GM19025 (cell line): ENCODE measurements around the gene KAZALD1.

ENCODE experiments used
- ATAC-seq: cut with Tn5 transposase; IDR thresholded peaks from one replicate; pipeline ENCODE4 v1.9.1; 2021; ENCODE audit warnings: mild to moderate bottlenecking, low read depth, moderate library complexity; ENCODE audit not compliant: unreplicated experiment

KAZALD1 gene

DNA sequence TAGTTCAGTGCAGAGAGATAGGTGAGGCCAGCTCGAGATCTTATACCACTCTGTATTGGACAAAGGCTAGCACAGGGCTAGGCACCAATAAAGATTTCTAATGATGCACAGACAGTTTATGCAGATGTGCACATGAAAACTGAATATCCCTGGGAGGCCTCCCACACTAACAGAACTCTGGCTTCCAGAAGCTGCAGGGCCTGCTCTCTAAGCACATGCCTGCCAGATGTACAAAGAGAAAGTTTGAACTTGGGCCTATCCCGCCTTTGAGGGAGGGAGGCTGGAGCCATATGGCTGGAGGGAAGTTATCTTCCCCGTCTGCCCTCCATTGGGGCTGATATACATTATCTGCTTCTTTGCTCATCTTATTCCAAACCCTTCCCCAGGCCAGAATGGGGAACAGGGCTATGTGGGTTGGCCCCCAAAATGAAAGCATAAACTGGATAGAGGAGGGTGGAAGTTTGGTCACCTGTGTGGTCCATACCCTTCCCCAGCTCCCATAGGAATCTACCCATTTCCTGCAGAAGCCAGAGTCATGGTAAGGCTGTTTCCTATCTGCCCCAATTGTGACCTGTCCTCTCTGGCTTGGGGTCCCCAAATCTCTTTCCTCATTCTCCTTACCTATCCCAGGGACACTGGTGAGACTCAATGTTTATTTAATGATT lies 3.8 kb downstream of the KAZALD1 start:
- ATAC-seq: no peak

GRCh38 chr10:101066146-101066895 lies 4.5 kb downstream of the KAZALD1 start:
- ATAC-seq: no peak

DNA sequence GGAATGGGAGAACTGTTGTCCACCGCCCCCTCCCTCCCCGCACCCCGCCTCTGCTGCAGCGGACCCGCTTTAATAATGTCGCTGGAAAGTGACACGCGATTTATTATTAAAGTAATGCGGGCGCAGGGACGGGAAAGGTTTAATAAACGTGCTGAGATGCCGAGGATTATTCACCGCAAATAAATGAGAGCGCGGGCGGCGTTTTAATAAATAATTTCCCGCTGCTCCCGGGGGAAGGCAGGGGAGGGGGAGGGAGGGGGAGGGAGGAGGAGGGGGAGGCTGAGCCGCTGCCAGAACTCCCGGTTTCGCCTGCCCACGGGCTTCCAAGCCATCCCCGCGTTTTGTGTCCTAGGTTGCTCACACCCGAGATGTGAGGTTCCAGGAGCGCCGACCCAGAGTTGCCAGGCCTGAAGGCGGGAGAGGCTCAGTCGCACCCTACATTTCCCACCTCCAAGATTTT lies 5.1 kb downstream of the KAZALD1 start:
- no peak for ATAC-seq

- ATAC-seq: peak; percentile 55
Observed at GRCh38 chr10:101067356-101068083, 5.7 kb downstream of the KAZALD1 start.

- ATAC-seq: no peak
Observed at GRCh38 chr10:101069441-101069840, 7.7 kb downstream of the KAZALD1 start.

- no peak for ATAC-seq
Observed at GRCh38 chr10:101070098-101070497, 8.3 kb downstream of the KAZALD1 start.

DNA sequence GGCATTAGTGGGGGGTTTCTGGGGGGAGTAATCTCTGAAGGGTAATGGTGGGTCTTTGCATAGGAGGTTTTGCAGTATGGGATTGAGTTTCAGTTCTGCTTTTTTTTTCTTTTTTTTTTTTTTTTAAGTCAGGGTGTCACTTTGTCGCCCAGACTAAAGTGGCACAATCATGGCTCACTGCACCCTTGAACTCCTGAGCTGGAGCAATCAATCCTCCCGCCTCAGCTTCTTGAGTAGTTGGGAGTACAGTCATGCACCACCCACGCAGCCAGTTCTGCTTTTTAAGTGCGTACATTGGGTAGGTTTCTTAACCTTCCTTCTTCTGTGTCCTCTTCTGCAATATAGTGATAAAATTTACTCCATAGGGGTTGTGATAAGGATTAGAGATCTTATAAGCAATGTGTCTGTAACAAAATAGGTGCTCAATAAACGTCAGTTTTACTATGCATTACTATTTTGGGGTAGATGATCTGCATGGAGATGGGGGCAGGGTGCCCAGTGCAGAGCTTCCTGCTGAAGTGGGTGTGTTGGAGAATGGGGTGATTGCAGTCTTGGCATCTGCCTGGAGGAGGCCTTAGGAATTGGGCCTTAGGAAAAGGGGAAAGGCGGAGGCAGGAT lies 9.6 kb downstream of the KAZALD1 start:
- no peak for ATAC-seq

GRCh38 chr10:101071885-101072433 lies 10.2 kb downstream of the KAZALD1 start:
- ATAC-seq: no peak

DNA sequence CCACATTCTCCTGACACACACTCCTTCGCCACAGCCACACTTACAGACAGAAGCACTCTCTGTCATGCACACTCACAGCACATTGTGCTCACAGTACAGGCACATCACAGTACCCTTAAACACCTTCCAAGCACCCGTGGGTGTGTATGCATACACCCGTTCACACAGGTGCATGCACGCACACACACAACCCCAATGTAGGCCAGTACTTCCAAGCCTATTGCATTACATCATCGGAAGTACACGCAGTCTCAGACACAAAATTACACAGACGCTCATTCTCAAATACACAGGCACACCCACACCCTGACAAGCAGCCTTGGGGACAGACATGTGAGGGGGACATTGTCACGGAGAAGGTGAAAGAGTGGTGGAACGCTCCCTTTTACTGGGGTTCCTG lies 11.1 kb downstream of the KAZALD1 start:
- no peak for ATAC-seq

DNA sequence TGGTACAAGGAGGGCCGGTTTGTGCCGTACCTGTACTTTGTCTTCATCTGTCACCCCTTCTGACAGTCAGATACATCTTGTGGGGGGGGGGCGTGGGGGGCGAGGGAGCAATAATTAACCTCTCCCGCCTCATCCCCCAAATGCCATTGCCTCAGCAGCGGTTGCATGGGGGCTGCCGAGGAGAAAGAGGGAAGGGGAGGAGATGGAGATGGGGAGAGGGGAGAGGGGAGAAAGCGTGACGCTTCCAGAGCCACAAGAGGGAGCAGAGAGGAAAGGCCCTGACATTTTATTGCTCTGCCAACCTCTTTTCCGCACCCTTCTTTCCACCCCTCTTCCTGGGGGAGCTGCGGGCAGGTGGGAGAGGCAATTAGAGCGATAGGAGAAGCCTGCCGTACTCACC lies 11.8 kb downstream of the KAZALD1 start:
- ATAC-seq: no peak

GRCh38 chr10:101075775-101076174 lies 14.0 kb downstream of the KAZALD1 start:
- ATAC-seq: no peak

GRCh38 chr10:101076630-101077029 lies 14.8 kb downstream of the KAZALD1 start:
- no peak for ATAC-seq

GRCh38 chr10:101079874-101080273 lies 18.1 kb downstream of the KAZALD1 start:
- no peak for ATAC-seq

DNA sequence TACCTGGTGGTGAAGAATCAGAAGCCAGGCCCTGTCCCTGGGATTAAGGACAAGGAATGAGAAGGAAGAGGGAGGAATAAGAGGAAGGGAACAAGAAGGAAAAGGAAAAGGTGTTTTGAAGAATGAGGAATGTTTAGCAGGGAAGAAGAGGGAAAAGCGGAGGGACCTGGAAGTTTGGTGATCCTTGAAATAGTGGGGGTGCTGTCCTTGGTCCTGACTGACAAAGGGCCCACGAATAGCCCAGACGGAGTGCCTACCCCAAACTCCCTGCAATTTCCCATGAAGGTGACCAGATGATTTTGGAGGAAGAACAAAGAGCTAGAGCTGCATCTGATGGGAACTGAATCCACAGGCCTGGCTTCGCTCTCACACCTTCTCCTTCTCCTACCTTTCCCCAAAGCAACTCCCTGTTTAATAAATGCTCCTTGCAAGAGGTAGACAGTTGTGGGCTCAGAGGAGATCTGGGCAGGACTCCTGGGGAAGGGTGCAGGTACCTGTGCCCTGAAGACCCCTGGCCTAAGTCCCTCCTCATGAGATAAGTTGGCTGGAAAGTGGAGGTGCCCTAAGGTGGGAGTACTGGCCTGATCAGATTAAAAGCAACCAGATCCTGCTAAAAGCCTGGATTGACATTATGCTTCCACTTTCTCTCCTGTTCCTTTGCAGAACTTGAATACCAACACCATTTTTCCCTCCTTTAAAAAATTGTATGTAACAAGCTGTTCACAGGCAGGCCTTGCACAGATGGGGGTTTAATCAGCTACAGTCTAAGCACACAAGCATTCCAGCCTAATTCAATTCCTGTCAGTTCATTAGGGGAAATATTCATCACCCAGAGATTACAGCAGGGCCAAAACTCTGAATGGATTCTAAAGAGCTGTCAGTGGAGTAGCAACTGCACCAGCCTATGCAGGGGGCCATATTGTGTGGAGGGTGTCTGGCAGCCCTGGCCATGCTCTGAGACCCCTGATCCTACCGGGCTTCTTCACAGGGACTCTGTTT lies 19.4 kb downstream of the KAZALD1 start:
- no peak for ATAC-seq

- no peak for ATAC-seq
Observed at GRCh38 chr10:101085846-101086245, 24.1 kb downstream of the KAZALD1 start.

DNA sequence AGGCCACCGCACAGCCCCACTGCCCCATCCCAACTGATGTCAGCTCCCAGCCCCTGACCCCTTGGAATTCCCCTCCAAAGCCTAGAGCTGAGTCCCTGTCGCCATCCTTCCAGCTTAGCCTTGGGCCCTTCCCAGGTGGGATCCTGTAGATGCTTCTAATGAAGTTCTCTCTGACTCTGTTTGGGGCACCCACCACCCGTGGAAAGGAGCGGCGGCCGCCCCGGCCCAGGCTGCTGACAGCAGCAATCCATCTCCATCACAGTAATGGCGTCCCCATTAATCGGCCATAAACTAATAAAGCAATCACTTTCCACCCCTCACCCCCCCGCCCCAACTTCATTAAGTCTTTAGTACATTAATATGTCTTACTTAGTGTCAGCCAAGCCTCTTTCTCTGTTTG lies 25.6 kb downstream of the KAZALD1 start:
- no peak for ATAC-seq

DNA sequence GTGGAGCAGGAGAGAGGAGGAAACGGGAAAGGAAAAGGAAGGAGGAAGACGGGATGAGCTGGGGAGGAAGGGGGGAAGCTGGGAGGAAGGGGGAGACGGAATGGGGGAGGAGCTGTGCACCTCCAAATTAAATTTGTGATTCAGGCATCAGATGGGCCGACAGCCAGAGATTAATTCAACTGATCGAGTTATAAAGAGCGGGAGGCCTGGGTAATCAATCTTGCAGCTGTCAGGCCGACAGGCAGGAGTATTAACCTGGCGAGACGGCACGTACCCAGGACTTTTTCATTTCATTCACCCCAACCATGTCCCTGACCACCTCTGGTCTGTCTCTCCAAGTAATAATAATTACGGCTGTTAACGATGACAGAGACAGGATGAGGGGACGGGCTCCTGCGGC lies 26.2 kb downstream of the KAZALD1 start:
- ATAC-seq: no peak

DNA sequence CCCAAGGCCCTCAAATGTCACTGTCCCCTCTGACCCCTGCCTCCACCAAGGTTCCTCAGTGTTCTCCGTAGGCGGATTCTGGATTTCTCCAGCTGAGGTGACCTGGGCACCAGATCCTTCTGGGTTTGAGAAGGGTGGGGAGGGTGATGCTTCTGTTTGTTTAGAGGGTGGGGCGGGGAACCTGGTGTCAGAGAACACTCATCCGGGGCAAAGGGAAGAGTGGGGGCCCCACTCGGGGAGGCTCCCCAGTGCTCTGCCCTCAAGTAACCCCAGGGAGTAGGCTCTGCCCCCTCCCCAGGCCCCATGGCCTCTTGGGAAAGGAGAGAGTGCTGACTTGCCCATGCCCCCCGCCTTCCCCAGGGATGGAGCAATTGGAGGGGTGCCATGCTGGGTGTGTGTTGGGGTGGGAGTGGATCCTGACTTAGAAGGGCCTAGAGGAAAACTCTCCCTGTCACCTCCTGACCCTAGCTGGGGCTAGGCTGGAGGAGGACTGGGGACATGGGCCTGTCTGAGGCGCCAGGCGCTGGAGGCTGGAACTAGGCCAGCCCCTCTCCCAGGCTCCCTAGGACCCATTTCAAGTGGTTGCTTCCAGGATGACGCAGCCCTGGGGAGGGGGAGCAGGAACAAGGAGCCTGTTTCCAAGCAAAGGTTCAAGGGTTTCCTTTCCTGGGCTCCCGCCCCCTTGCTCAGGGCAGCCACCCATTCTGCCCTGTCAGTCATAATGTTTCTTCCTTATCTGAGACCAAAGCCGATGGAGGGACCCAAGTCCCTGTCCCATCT lies 27.9 kb downstream of the KAZALD1 start:
- no peak for ATAC-seq

DNA sequence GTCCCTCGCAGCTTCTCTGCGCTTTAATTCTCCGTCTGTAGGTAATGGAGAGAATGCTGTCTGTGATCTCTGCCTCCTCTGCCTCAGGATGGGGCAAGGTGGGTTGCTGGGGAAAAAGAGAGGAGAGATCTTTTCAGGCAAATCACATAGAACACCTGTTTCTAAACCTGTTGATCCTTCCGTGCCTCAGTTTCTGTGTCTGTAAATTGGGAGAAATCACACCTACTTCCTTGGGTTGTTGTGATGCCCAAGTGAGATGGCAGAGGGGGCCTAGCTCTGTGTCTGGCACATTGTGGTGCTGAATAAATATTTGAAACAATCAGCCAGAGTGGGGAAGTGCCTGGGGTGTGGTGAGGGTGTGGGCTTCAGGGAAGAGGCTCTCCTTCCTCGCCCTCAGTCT lies 28.8 kb downstream of the KAZALD1 start:
- ATAC-seq: no peak
